SK-N-MC (cell line): ENCODE data around the gene TBL1XR1.
"Not testable (repeated sequence)": the region's sequence is repeated elsewhere in the genome, so short reads cannot be mapped to it uniquely, and the experiment has no call there.

Experiments
- EZH2 ChIP-seq: fragments of 200-600 bp; sonication (generic); IDR thresholded peaks from one replicate; pipeline ENCODE4 v1.6.1; 2017; ENCODE audit warnings: antibody characterized with exemption
- POLR2AphosphoS5 ChIP-seq: IDR thresholded peaks from 2 replicates; pipeline ENCODE4 v1.6.1; 2012; ENCODE audit warnings: mild to moderate bottlenecking, low read depth, low read length, borderline replicate concordance

DNA sequence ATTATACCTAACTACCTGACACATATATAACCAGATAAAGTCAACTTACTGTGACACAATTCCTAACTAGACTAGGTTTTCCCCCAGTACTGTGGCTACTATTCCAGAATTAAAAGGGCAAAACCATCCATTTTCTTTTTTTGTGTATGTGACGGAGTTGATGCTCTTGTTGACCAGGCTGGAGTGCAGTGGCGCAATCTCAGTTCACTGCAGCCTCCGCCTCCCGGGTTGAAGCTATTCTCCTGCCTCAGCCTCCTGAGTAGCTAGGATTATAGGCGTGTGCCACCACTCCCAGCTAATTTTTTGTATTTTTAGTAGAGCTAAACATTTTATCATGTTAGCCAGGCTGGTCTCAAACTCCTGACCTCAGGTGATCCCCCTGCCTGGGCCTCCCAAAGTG lies 7.1 kb downstream of the TBL1XR1 start:
- not testable (repeated sequence) for TF ChIP-seq POLR2AphosphoS5, EZH2
